UCSD-AML1 (cell line): Measurements from ENCODE around the gene MXRA8.

Experiments
- DNase-seq: peaks from one replicate; lab custom pipeline; 2025; ENCODE audit not compliant: unreplicated experiment; lab: John Stamatoyannopoulos, UW

The MXRA8 gene

GRCh38 chr1:1337793-1338147 lies 20.6 kb downstream of the MXRA8 start:
- no peak for DNase-seq

- no peak for DNase-seq
These were observed 21.2 kb downstream of the MXRA8 start for GRCh38 chr1:1336931-1337792.

- no peak for DNase-seq
These were observed 21.9 kb downstream of the MXRA8 start for GRCh38 chr1:1336446-1336845.

- DNase-seq = no peak
These were observed 22.5 kb downstream of the MXRA8 start for GRCh38 chr1:1335792-1336248.

GRCh38 chr1:1335283-1335682 lies 23.1 kb downstream of the MXRA8 start:
- DNase-seq = no peak

GRCh38 chr1:1334835-1335234 lies 23.5 kb downstream of the MXRA8 start:
- DNase-seq = no peak

- no peak for DNase-seq
These were observed 24.7 kb downstream of the MXRA8 start for GRCh38 chr1:1333551-1334241.

GRCh38 chr1:1332774-1333480 lies 25.4 kb downstream of the MXRA8 start:
- no peak for DNase-seq

- no peak for DNase-seq
These were observed 26.2 kb downstream of the MXRA8 start for GRCh38 chr1:1332031-1332755.

GRCh38 chr1:1331068-1331965 lies 27.0 kb downstream of the MXRA8 start, which contains the start of gene TAS1R3:
Gene TAS1R3, plus strand, starts transcription at chr1:1331280. Its CDS starts 66 bp downstream, at chr1:1331346.
- no peak for DNase-seq

GRCh38 chr1:1330366-1331067 lies 27.8 kb downstream of the MXRA8 start:
- no peak for DNase-seq

GRCh38 chr1:1329304-1330210 lies 28.8 kb downstream of the MXRA8 start:
- no peak for DNase-seq

- no peak for DNase-seq
These were observed 30.1 kb downstream of the MXRA8 start for GRCh38 chr1:1328254-1328653.

GRCh38 chr1:1327291-1327690 lies 31.1 kb downstream of the MXRA8 start:
- DNase-seq = no peak

- DNase-seq = no peak
These were observed 32.2 kb downstream of the MXRA8 start for GRCh38 chr1:1326075-1326605.

- DNase-seq = no peak
These were observed 32.9 kb downstream of the MXRA8 start for GRCh38 chr1:1325288-1326074.
